Measurements from ENCODE around the gene TNK1.

GRCh38 chr17:7411427-7411750 lies 30.5 kb downstream of the TNK1 start:
- no peak for TF ChIP-seq SMARCC2 (IDR thresholded peaks at IDR 0.05; ENCODE audit: low read depth)
- TF ChIP-seq ATF1 (CRISPR knock-in tag; IDR thresholded peaks at IDR 0.05), result no peak
- TF ChIP-seq ATF1 (tag; IDR thresholded peaks at IDR 0.05), result no peak
- TF ChIP-seq MBD2 (IDR thresholded peaks at IDR 0.05; ENCODE audit: borderline replicate concordance, low read depth), result no peak
- no peak for TF ChIP-seq ZNF217 (CRISPR knock-in tag; IDR thresholded peaks at IDR 0.05)
- no peak for TF ChIP-seq USF1 (CRISPR knock-in tag; IDR thresholded peaks at IDR 0.05)
- no peak for TF ChIP-seq ZNF384 (IDR thresholded peaks at IDR 0.05; ENCODE audit: low read depth, low read length)
- TF ChIP-seq CREBBP (IDR thresholded peaks at IDR 0.05; ENCODE audit: low read depth, low read length), result no peak
- TF ChIP-seq E4F1 (CRISPR knock-in tag; IDR thresholded peaks at IDR 0.05; ENCODE audit: borderline replicate concordance), result no peak
